Panc1 (cell line): ENCODE data around the gene SLIT1. TPM values are rescaled to one million over a fixed set of nuclear protein-coding genes. Genes with fewer than 3 reads are reported as not detected.

Source experiments
- ATAC-seq: fragments of 200-7000 bp; cut with Tn5 transposase; 2 replicates; pipeline ENCODE4 v1.9.1; 2020; ENCODE audit warnings: mild to moderate bottlenecking, moderate library complexity
- BruUV-seq: library from RNA; stranded (reverse); fragments of 400-500 nt; replicated peaks from 2 replicates; lab custom pipeline; 2021; lab: Mats Ljungman, UMichigan
- CTCF ChIA-PET: fragments of 300-600 bp; sonication (Branson Sonifier 250); formaldehyde crosslinking; loops from one replicate; lab custom pipeline; 2022; ENCODE audit warnings: antibody characterized with exemption; lab: Charles Lee
- POLR2A ChIA-PET: fragments of 300-600 bp; sonication (Branson Sonifier 250); formaldehyde crosslinking; loops from one replicate; lab custom pipeline; 2022; ENCODE audit warnings: antibody characterized with exemption; lab: Charles Lee
- DNase-seq: peaks from one replicate; pipeline ENCODE4 v3.0.0-alpha.2; 2010; ENCODE audit warnings: low read depth, low spot score
- H3K27ac ChIP-seq: 2 replicates; pipeline ENCODE4 v1.5.1; 2011; ENCODE audit warnings: mild to moderate bottlenecking, low read length, inconsistent platforms
- H3K27me3 ChIP-seq: fragments of 200-500 bp; sonication (Bioruptor generic); 2 replicates; pipeline ENCODE4 v1.6.0; 2014; ENCODE audit warnings: low read length, inconsistent platforms; ENCODE audit not compliant: control insufficient read depth, insufficient read depth
- H3K36me3 ChIP-seq: fragments of 200-500 bp; sonication (Bioruptor generic); 2 replicates; pipeline ENCODE4 v1.5.1; 2014; ENCODE audit warnings: inconsistent platforms, mild to moderate bottlenecking, low read length, moderate library complexity; ENCODE audit not compliant: control insufficient read depth, insufficient read depth
- H3K4me1 ChIP-seq: 2 replicates; pipeline ENCODE4 v1.5.1; 2011; ENCODE audit warnings: inconsistent platforms, mild to moderate bottlenecking, low read length, moderate library complexity; ENCODE audit not compliant: control insufficient read depth, insufficient read depth
- H3K4me3 ChIP-seq, 2 experiments: 2 replicates each; pipeline ENCODE4 v1.5.1; 2011 to 2012; ENCODE audit warnings: low read depth in 2 of 2, low read length in 2 of 2, mild to moderate bottlenecking in 2 of 2, inconsistent platforms in 1 of 2, moderate library complexity in 1 of 2
- H3K9me3 ChIP-seq: fragments of 200-500 bp; sonication (Bioruptor generic); 2 replicates; pipeline ENCODE4 v1.5.1; 2014; ENCODE audit warnings: low read depth, mild to moderate bottlenecking, inconsistent platforms, low read length, moderate library complexity; ENCODE audit not compliant: control insufficient read depth, insufficient read depth
- CTCF ChIP-seq: fragments of 450-650 bp; IDR thresholded peaks from 2 replicates; pipeline ENCODE4 v1.5.1; 2017; ENCODE audit warnings: mild to moderate bottlenecking
- POLR2AphosphoS5 ChIP-seq: IDR thresholded peaks from 2 replicates; pipeline ENCODE4 v1.6.1; 2012; ENCODE audit warnings: mild to moderate bottlenecking, low read depth, low read length, moderate library complexity
- REST ChIP-seq, 2 experiments: IDR thresholded peaks; 2 replicates each; pipeline ENCODE4 v1.6.1; 2011 to 2012; ENCODE audit warnings: low read depth in 2 of 2, control low read depth in 1 of 2, low read length in 1 of 2, mild to moderate bottlenecking in 1 of 2, moderate library complexity in 1 of 2; ENCODE audit not compliant: insufficient read depth in 1 of 2
- SIN3A ChIP-seq: IDR thresholded peaks from 2 replicates; pipeline ENCODE4 v1.6.1; 2012; ENCODE audit warnings: low read depth, mild to moderate bottlenecking, low read length, moderate library complexity, borderline replicate concordance; ENCODE audit not compliant: insufficient read depth
- TCF7L2 ChIP-seq: IDR thresholded peaks from 2 replicates; pipeline ENCODE4 v1.6.1; 2011; ENCODE audit warnings: mild to moderate bottlenecking, low read depth, low read length, inconsistent platforms
- in situ Hi-C: cut with HindIII; loops from 2 replicates; pipeline ENCODE4 v1.10.0; 2016; ENCODE audit warnings: low sequenced_read_pairs, low pct_unique_long_range_greater_than_20kb
- intact Hi-C: fragments of 100-400 bp; cut with micrococcal nuclease; formaldehyde crosslinking; loops from one replicate; pipeline ENCODE4 v1.10.0; 2022; ENCODE audit not compliant: unreplicated experiment
- total RNA-seq: library from RNA; stranded (reverse); gene quantifications from one replicate; pipeline ENCODE4 v1.2.1, GENCODE V29; 2021; ENCODE audit not compliant: unreplicated experiment

Gene SLIT1
- total RNA-seq, 1 experiment from 2014 or later = 2.6 TPM

DNA sequence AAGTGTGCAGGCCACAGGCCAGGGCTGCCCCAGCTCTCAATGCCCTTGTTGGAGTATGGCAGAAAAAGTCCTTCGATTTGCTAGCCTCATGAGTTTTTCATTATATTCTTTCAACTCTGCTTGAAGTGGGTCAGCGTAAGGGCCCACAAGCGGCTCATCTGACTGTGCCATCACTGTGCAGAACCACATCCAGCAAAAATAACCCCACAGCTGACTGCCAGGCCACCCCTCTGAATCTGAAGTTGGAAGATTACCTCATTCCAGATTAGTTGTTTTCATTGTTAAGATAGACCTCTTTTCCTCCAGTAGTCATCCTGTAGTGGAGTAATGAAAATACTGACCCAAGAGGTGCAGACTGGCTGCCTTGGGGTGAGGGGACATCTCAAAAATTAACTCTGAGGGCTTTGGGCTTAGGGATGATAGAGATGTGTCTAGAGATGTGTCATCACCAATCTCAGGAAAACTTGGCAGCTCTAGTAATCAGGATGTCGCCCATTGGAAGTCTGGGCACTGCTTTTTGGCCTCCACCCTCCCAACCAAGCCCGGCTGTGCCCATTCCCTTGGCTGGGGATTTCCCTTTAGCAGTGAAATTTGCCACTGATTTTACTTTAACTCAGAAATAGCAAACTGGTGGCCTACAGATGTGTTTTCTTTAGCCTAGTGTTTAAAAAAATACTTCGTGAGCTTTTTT is 189.3 kb downstream of the SLIT1 start:
- DNase-seq (no peak), ATAC-seq (no peak)
- Histone ChIP-seq H3K27ac (no peak overlapping the region), H3K4me1 (no peaks in the 10 kb centered on the region), H3K36me3 (no peaks in the 10 kb centered on the region), H3K9me3 (no peaks in the 10 kb centered on the region), H3K27me3 (no peaks in the 10 kb centered on the region), H3K4me3 (no peak overlapping the region)
- no TSS peak for BruUV-seq
- in situ Hi-C loops (no loop called here), intact Hi-C loops (no loop called here)
- TF ChIP-seq TCF7L2 = no peak
- no peak for TF ChIP-seq CTCF
- no peak for TF ChIP-seq REST (IDR thresholded peaks at IDR 0.05; ENCODE audit: insufficient read depth in 1 of 2, low read depth in 2 of 2, low read length in 1 of 2)
- no peak for TF ChIP-seq POLR2AphosphoS5
- TF ChIP-seq SIN3A = no peak
- POLR2A ChIA-PET = no interaction called here
- CTCF ChIA-PET = no interaction called here

DNA sequence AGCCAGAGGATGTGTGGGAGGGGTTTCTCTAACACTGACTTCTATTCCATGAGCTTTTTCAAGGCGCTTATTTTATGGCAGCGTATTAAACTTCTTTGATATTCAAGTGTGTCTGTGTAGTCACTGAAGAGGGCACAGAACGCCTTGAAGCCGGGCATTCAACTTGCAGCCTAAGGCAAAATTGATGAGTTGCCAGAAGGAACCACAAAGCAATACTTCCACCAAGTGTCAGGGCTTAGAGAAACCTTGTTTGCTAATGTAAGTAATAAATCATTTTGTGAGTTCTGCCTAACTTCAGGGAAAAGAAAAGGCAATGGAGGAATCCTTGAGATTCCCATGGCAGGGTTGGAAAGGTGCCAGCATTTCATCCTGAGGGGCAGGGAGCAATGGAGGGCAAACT is 189.9 kb downstream of the SLIT1 start:
- no peaks in the 10 kb centered on the region for H3K9me3 ChIP-seq
- POLR2A ChIA-PET = no interaction called here
- CTCF ChIA-PET = no interaction called here
- no peak for TF ChIP-seq SIN3A
- TF ChIP-seq CTCF = no peak
- no peak for TF ChIP-seq TCF7L2
- TF ChIP-seq POLR2AphosphoS5 = no peak
- TF ChIP-seq REST (IDR thresholded peaks at IDR 0.05; ENCODE audit: insufficient read depth in 1 of 2, low read depth in 2 of 2, low read length in 1 of 2) = no peak
- ATAC-seq (no peak), DNase-seq (no peak)
- intact Hi-C loops = no loop called here
- H3K4me1 ChIP-seq = no peaks in the 10 kb centered on the region
- no peaks in the 10 kb centered on the region for H3K36me3 ChIP-seq
- no peak overlapping the region for H3K4me3 ChIP-seq
- BruUV-seq = no TSS peak
- in situ Hi-C loops = no loop called here
- no peak overlapping the region for H3K27ac ChIP-seq
- H3K27me3 ChIP-seq = no peaks in the 10 kb centered on the region
